Measurements from ENCODE around the gene SLC3A2. TPM values are rescaled to one million over a fixed set of nuclear protein-coding genes. Genes with fewer than 3 reads are reported as not detected.

Gene SLC3A2
- total and polyA plus RNA-seq, 4 donors, result 34.3 to 59.5 (median 51.0) TPM

DNA sequence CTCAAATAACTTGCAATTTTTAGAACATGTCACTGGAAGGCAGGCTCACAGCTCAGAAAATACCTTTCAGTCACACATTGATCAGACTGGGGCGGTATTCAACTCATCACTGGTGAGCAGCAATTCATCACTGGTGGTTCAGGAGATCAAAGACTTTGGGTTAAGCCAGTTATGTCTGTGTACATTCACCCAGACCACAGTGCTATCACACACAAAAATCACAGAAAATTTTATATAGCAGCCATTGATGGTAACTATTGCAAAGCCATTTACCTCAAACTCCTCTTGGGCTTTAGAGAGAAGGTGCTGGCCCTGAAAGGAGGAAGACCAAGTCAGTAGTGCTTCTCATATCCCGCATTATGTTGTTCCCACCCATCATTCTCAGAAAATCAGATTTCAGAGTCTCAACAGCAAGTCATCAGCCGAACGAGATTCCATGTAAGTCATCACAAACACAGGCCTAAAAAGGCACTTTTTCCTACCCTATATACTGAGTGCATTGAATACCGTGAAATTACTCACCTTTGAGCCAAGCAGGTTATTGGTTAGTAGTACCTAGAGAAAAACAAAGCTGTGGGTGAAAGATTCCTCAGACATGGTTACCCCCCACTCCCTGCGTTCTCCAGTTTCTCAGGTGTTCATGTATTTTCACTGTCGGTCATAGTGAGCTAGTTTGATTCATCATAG, 27.3 kb upstream of the SLC3A2 start:
- no peak for DNase-seq (ENCODE audit: low spot score)
- no peak overlapping the region for H3K27ac ChIP-seq (ENCODE audit: low read depth in 1 of 2, low read length in 2 of 2)
- no peak overlapping the region for H3K4me3 ChIP-seq (ENCODE audit: low read depth in 1 of 3, low read length in 3 of 3)
- no peaks in the 10 kb centered on the region for H3K27me3 ChIP-seq (ENCODE audit: control insufficient read depth in 4 of 4, insufficient read depth in 4 of 4, low read length in 3 of 4)
- peaks cover 2 to 27% (median 24%) of the 10 kb centered on the region in 4 donors for H3K36me3 ChIP-seq (ENCODE audit: control insufficient read depth in 4 of 4, insufficient read depth in 3 of 4, low read depth in 1 of 4, low read length in 3 of 4)
- H3K9ac ChIP-seq (ENCODE audit: low read depth in 1 of 2, low read length in 2 of 2), result no peak overlapping the region
- TF ChIP-seq, protein P1, sequence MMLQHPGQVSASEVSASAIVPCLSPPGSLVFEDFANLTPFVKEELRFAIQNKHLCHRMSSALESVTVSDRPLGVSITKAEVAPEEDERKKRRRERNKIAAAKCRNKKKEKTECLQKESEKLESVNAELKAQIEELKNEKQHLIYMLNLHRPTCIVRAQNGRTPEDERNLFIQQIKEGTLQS (IDR thresholded peaks at IDR 0.05), result no peak
- TF ChIP-seq FOXA2 (IDR thresholded peaks at IDR 0.05) (no peak), RXRA (IDR thresholded peaks at IDR 0.05) (no peak), YY1 (IDR thresholded peaks at IDR 0.05) (no peak), RAD21 (IDR thresholded peaks at IDR 0.05) (no peak), JUND (IDR thresholded peaks at IDR 0.05) (no peak)
- TF ChIP-seq, protein P2, sequence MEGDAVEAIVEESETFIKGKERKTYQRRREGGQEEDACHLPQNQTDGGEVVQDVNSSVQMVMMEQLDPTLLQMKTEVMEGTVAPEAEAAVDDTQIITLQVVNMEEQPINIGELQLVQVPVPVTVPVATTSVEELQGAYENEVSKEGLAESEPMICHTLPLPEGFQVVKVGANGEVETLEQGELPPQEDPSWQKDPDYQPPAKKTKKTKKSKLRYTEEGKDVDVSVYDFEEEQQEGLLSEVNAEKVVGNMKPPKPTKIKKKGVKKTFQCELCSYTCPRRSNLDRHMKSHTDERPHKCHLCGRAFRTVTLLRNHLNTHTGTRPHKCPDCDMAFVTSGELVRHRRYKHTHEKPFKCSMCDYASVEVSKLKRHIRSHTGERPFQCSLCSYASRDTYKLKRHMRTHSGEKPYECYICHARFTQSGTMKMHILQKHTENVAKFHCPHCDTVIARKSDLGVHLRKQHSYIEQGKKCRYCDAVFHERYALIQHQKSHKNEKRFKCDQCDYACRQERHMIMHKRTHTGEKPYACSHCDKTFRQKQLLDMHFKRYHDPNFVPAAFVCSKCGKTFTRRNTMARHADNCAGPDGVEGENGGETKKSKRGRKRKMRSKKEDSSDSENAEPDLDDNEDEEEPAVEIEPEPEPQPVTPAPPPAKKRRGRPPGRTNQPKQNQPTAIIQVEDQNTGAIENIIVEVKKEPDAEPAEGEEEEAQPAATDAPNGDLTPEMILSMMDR (IDR thresholded peaks at IDR 0.05; ENCODE audit: low read depth, low read length, missing input control), result no peak
- TF ChIP-seq, protein P3, sequence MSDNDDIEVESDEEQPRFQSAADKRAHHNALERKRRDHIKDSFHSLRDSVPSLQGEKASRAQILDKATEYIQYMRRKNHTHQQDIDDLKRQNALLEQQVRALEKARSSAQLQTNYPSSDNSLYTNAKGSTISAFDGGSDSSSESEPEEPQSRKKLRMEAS (IDR thresholded peaks at IDR 0.05), result no peak
- peaks cover 5 to 33% (median 17%) of the 10 kb centered on the region in 4 donors for H3K4me1 ChIP-seq (ENCODE audit: control insufficient read depth in 4 of 4, insufficient read depth in 4 of 4, low read length in 3 of 4)
- WGBS, result 80% methylated on average over 7 of the region's 7 CpGs
- H3K9me3 ChIP-seq (ENCODE audit: control insufficient read depth in 4 of 4, low read length in 3 of 4), result no peaks in the 10 kb centered on the region

DNA sequence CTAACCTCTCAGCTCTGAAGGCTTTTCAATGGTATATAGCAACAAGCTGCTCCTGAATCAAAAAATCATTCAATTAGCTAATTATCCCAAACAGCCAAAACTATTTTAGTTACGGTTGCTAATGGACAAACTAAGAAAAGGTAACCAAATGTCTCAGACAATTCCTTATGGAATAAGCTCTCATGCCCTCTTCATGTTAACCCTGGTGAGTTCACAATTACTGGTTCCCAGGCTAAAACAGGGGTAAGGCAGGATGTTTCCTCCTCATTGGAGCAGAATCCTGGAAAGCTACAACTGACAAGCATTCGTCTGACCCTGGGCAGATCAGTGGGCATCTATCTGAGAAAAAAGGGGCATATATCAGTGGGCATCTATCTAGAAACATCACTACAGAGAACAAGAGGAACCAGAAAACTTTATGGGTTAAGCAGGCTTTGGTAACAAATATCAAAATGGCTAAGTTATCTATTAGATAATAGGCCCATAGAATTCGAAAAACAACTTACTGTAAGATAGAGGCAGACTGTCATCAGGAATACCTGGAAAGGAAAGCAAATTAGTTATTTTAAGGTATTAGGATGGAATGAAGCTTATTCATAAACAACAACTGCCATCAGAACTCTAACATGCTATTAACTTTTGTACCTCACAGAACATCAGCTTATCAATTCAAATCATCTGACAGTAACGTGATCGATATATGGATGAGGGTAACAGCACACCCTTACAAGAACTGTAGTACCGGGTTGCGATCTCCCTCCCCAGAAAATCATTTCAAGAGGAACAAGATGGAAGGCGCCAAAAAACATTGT, 26.5 kb upstream of the SLC3A2 start:
- Histone ChIP-seq H3K27ac (ENCODE audit: low read depth in 1 of 2, low read length in 2 of 2) (no peak overlapping the region), H3K9me3 (ENCODE audit: control insufficient read depth in 4 of 4, low read length in 3 of 4) (no peaks in the 10 kb centered on the region), H3K9ac (ENCODE audit: low read depth in 1 of 2, low read length in 2 of 2) (peak overlapping the region; percentile 32 to 92), H3K4me3 (ENCODE audit: low read depth in 1 of 3, low read length in 3 of 3) (peak overlapping the region; percentile 64 to 97 (median 86)), H3K27me3 (ENCODE audit: control insufficient read depth in 4 of 4, insufficient read depth in 4 of 4, low read length in 3 of 4) (no peaks in the 10 kb centered on the region), H3K36me3 (ENCODE audit: control insufficient read depth in 4 of 4, insufficient read depth in 3 of 4, low read depth in 1 of 4, low read length in 3 of 4) (peaks cover 2 to 27% (median 24%) of the 10 kb centered on the region in 4 donors), H3K4me1 (ENCODE audit: control insufficient read depth in 4 of 4, insufficient read depth in 4 of 4, low read length in 3 of 4) (peaks cover 5 to 33% (median 17%) of the 10 kb centered on the region in 4 donors)
- TF ChIP-seq, protein P2 (IDR thresholded peaks at IDR 0.05; ENCODE audit: low read depth, low read length, missing input control), result no peak
- TF ChIP-seq, protein P4, sequence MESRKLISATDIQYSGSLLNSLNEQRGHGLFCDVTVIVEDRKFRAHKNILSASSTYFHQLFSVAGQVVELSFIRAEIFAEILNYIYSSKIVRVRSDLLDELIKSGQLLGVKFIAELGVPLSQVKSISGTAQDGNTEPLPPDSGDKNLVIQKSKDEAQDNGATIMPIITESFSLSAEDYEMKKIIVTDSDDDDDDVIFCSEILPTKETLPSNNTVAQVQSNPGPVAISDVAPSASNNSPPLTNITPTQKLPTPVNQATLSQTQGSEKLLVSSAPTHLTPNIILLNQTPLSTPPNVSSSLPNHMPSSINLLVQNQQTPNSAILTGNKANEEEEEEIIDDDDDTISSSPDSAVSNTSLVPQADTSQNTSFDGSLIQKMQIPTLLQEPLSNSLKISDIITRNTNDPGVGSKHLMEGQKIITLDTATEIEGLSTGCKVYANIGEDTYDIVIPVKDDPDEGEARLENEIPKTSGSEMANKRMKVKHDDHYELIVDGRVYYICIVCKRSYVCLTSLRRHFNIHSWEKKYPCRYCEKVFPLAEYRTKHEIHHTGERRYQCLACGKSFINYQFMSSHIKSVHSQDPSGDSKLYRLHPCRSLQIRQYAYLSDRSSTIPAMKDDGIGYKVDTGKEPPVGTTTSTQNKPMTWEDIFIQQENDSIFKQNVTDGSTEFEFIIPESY (IDR thresholded peaks at IDR 0.05), result no peak
- TF ChIP-seq NR2F2 (IDR thresholded peaks at IDR 0.05) (no peak), TAF1 (conservative IDR thresholded peaks at IDR 0.05) (no peak), JUND (IDR thresholded peaks at IDR 0.05) (no peak), FOXA2 (IDR thresholded peaks at IDR 0.05) (no peak), YY1 (IDR thresholded peaks at IDR 0.05) (no peak), RAD21 (IDR thresholded peaks at IDR 0.05) (no peak), SP1 (IDR thresholded peaks at IDR 0.05) (no peak), RXRA (IDR thresholded peaks at IDR 0.05) (no peak), HNF4A (conservative IDR thresholded peaks at IDR 0.05) (no peak), EGR1 (IDR thresholded peaks at IDR 0.05; ENCODE audit: low read depth in 2 of 2) (no peak)
- TF ChIP-seq, protein P5, sequence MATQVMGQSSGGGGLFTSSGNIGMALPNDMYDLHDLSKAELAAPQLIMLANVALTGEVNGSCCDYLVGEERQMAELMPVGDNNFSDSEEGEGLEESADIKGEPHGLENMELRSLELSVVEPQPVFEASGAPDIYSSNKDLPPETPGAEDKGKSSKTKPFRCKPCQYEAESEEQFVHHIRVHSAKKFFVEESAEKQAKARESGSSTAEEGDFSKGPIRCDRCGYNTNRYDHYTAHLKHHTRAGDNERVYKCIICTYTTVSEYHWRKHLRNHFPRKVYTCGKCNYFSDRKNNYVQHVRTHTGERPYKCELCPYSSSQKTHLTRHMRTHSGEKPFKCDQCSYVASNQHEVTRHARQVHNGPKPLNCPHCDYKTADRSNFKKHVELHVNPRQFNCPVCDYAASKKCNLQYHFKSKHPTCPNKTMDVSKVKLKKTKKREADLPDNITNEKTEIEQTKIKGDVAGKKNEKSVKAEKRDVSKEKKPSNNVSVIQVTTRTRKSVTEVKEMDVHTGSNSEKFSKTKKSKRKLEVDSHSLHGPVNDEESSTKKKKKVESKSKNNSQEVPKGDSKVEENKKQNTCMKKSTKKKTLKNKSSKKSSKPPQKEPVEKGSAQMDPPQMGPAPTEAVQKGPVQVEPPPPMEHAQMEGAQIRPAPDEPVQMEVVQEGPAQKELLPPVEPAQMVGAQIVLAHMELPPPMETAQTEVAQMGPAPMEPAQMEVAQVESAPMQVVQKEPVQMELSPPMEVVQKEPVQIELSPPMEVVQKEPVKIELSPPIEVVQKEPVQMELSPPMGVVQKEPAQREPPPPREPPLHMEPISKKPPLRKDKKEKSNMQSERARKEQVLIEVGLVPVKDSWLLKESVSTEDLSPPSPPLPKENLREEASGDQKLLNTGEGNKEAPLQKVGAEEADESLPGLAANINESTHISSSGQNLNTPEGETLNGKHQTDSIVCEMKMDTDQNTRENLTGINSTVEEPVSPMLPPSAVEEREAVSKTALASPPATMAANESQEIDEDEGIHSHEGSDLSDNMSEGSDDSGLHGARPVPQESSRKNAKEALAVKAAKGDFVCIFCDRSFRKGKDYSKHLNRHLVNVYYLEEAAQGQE (IDR thresholded peaks at IDR 0.05), result no peak
- TF ChIP-seq, protein P1 (IDR thresholded peaks at IDR 0.05), result no peak
- no peak for DNase-seq (ENCODE audit: low spot score)
- 32% methylated on average over 8 of the region's 8 CpGs for WGBS
